H7 (cell line): Measurements from ENCODE around the gene PTPRM. TPM values are rescaled to one million over a fixed set of nuclear protein-coding genes. Genes with fewer than 3 reads are reported as not detected.

Source experiments
- DNase-seq: peaks from one replicate; pipeline ENCODE4 v3.0.0; 2012
- H3K27me3 ChIP-seq: 2 replicates; pipeline ENCODE4 v1.6.0; 2011; ENCODE audit warnings: mild to moderate bottlenecking, low read length; ENCODE audit not compliant: control insufficient read depth, insufficient read depth
- H3K36me3 ChIP-seq: replicated peaks from 2 replicates; pipeline ENCODE4 v1.5.1; 2011; ENCODE audit warnings: low read length; ENCODE audit not compliant: control insufficient read depth, insufficient read depth
- H3K4me3 ChIP-seq: 2 replicates; pipeline ENCODE4 v1.5.1; 2011; ENCODE audit warnings: low read depth, mild to moderate bottlenecking, control low read depth, low read length, moderate library complexity; ENCODE audit not compliant: insufficient read depth
- total RNA-seq: library from RNA; depleted of rRNA; stranded (reverse); fragments of >200 nt; shearing (Covaris generic); gene quantifications from 2 replicates; pipeline ENCODE4 v1.2.3, GENCODE V29; 2014

The PTPRM gene
- total RNA-seq, 1 experiment from 2014 or later, result 14.4 TPM

DNA sequence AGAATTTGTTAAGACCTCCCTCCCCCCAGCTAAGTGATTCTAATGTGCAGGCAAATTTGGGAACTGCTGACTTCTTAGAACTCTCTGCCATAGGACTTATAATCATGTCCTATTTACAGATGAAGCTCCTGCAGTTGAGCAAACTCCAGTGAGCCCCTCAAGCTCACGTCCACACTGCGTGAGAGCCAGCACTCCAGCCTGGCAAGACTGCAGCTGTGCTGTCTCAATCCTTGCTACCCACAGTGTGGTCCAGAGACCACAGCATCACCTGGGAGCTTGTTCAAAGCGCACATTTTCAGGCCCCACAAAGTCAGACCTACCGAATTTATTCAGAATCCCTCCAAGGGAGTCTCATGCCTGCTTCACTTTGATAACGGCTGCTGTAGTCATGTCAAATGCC, 799.0 kb downstream of the PTPRM start:
- H3K4me3 ChIP-seq, result no peak overlapping the region
- no peak for DNase-seq
- no peaks in the 10 kb centered on the region for H3K36me3 ChIP-seq
- no peaks in the 10 kb centered on the region; the same call in 1 of the 2 replicates for H3K27me3 ChIP-seq

DNA sequence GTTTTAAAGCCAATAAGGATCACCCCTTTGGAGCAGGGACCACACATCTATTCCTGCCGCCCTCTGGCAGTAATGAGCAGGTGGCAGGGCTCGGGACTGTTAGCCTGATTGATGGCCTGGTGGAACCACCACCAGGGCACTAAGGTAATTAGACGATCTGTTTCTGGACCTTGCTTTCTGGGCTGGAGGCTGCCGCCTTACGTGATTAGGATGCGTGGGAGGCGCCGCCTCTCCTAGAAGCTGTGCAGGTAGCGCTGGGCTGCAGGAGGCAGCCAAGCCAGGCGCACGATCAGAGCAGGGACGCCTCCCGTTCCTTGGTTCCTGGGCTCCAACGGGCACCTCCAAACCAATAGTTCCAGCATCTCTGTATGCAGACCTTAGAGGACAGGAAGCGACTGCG, 799.5 kb downstream of the PTPRM start:
- DNase-seq, result peak; percentile 59
- no peaks in the 10 kb centered on the region; the same call in 1 of the 2 replicates for H3K27me3 ChIP-seq
- no peak overlapping the region for H3K4me3 ChIP-seq
- no peaks in the 10 kb centered on the region for H3K36me3 ChIP-seq

- H3K4me3 ChIP-seq, result peak overlapping the region; percentile 18; the same call in 1 of the 2 replicates
- H3K36me3 ChIP-seq, result no peaks in the 10 kb centered on the region
- peak; percentile 91 for DNase-seq
- no peaks in the 10 kb centered on the region; the same call in 1 of the 2 replicates for H3K27me3 ChIP-seq
Observed at GRCh38 chr18:8367217-8367988, 800.3 kb downstream of the PTPRM start.

DNA sequence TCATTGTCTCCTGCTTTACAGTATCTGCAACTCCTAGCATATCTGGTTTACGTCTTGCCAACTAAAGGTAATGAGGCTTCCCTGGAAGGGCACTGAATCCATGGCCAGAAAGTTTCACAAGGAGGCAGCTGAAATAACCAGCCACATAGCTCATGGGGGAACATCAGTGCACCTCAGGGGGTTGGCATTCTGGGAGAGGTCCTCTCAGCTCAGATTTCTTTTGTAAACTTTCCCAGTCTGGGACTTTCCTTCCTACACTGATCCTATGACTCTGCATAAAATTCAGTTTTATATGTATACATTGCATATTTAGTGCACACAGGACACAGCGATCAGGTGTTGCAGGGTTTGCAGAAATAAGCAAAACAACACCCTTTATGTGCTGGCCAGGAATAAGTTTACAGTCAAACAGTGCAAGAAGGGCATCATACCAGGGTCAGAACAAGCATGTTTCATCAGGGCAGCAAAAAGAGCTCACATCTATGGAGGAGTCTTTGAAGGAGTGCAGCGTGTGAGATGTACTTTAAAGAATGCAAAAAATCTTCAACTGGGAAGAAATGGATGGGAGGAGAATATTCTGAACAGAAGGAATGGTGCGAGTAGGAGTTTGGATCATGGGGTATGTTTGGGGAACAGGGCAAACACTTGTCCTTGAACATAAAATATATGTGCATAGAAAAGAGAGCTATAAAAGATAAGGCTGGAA, 801.5 kb downstream of the PTPRM start:
- no peaks in the 10 kb centered on the region; the same call in 1 of the 2 replicates for H3K27me3 ChIP-seq
- no peak overlapping the region for H3K4me3 ChIP-seq
- peak; percentile 44 for DNase-seq
- no peaks in the 10 kb centered on the region for H3K36me3 ChIP-seq

GRCh38 chr18:8373486-8373885, 806.4 kb downstream of the PTPRM start:
- H3K4me3 ChIP-seq, result no peak overlapping the region
- no peaks in the 10 kb centered on the region for H3K27me3 ChIP-seq
- no peaks in the 10 kb centered on the region for H3K36me3 ChIP-seq
- no peak for DNase-seq

DNA sequence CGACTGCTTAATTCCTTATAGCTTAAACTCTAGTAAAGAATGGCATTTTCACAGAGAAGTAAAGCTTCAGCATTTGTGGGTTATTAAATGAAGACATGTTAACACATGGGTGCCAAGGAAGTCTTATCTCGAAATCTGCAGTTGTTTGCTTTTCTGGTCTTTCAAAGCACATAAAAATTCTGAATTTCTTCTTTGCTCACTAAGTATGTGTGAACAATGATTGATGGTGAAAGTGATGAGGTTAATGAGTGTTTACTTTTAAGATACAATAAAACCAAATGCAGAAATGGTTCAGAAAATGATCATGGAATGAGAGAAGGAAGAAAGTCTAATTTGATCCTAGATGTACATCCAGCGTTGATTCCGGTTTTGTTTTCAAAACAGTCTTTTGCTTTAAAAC, 807.6 kb downstream of the PTPRM start:
- DNase-seq, result no peak
- H3K27me3 ChIP-seq, result no peaks in the 10 kb centered on the region
- H3K4me3 ChIP-seq, result no peak overlapping the region
- H3K36me3 ChIP-seq, result no peaks in the 10 kb centered on the region

DNA sequence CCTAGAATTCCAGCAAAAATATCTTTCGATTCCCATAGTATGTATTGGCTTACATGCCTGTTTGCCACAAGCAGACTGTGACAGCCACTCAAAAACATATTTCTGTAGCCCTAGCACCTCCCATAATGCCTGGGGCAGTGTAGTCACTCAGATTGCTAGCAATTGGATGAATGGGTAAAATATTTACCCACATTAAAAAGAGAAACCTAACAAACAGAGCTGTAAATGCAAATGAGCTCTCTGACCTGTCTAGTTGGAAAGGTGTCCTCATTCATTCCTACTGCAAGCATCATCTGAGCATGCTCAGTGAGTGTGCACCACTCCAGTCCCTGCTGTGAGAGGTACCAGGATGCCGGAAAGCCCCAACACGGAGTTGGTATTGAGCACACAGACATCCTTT, 808.1 kb downstream of the PTPRM start:
- no peak for DNase-seq
- Histone ChIP-seq H3K27me3 (no peaks in the 10 kb centered on the region), H3K4me3 (no peak overlapping the region), H3K36me3 (no peaks in the 10 kb centered on the region)

DNA sequence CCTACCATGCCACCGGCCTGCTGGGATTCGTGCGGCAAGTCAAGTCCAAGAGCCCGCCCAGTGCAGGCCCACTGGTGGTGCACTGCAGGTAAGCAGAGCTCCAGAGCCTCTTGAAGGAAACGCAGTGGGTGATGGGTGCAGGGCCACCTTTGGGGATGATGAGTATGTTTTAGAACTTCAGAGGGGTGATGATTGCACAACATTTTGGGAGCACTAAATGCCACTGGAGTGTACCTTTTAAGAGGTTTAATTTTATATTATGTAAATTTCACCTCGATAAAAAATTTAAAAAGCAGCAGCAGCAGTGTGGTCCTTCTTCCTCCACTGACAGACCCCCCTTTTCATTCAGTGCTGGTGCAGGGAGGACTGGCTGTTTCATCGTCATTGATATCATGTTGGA, 809.0 kb downstream of the PTPRM start:
- no peaks in the 10 kb centered on the region for H3K36me3 ChIP-seq
- no peaks in the 10 kb centered on the region for H3K27me3 ChIP-seq
- DNase-seq, result no peak
- H3K4me3 ChIP-seq, result no peak overlapping the region

DNA sequence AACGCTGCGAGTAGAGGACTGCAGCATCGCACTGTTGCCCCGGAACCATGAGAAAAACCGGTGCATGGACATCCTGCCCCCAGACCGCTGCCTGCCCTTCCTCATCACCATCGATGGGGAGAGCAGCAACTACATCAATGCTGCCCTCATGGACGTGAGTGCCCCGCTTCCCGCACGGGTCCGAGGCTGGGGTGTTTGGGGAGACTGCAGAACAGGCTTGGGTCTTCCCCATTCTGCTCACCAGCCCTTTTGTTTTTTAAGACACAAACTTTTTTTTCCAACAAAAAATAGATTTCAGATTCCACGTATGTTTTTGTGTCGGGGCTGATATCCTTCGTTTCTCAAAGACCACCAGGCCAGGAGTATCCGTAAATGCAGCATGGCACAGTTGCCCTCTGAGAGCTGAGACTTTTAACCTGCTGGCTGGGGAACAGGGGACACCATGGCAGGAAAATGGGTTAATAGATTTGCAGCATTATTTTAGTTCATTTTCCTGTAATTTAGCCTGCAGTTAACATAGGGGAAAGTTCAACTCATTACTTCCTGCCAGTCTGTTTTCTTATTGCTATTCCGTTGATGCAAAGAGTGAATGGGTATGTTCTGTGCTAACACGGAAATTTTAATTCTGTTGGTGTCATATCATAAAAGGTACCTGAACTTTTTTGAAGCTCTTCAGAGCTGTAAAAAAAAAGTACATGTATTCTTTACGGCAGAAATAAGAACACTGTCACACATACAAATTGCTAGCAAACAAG, 812.2 kb downstream of the PTPRM start:
- Histone ChIP-seq H3K36me3 (no peaks in the 10 kb centered on the region), H3K27me3 (no peaks in the 10 kb centered on the region), H3K4me3 (no peak overlapping the region)
- no peak for DNase-seq

- Histone ChIP-seq H3K36me3 (no peaks in the 10 kb centered on the region), H3K27me3 (no peaks in the 10 kb centered on the region), H3K4me3 (no peak overlapping the region)
- no peak for DNase-seq
Observed at GRCh38 chr18:8380006-8380405, 812.9 kb downstream of the PTPRM start.

- Histone ChIP-seq H3K36me3 (no peaks in the 10 kb centered on the region), H3K4me3 (no peak overlapping the region), H3K27me3 (no peaks in the 10 kb centered on the region)
- DNase-seq, result no peak
Observed at GRCh38 chr18:8380926-8381325, 813.8 kb downstream of the PTPRM start.

GRCh38 chr18:8381821-8382459, 814.8 kb downstream of the PTPRM start:
- DNase-seq, result no peak
- no peaks in the 10 kb centered on the region for H3K36me3 ChIP-seq
- no peaks in the 10 kb centered on the region for H3K27me3 ChIP-seq
- H3K4me3 ChIP-seq, result no peak overlapping the region

DNA sequence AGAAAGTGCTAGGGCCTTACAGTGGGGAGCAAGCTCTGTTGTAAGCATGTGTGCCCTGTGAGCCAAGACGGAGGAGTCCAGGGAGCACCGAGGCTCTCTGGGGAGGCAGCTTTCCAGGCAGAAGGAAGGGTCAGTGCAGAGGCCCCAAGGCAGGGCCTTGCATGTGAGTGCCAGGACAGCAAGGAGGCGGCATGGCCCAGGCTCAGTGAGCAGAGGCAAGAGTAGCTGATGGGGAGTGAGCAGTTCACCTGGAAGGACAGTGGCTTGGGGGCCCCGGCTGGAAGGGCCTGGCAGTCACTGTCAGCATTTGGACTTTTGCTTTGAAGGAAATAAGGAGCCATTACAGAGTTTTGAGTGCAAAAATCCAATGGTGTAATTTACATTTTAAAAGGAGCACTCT, 818.3 kb downstream of the PTPRM start:
- Histone ChIP-seq H3K27me3 (no peaks in the 10 kb centered on the region), H3K4me3 (no peak overlapping the region), H3K36me3 (no peaks in the 10 kb centered on the region)
- DNase-seq, result no peak

DNA sequence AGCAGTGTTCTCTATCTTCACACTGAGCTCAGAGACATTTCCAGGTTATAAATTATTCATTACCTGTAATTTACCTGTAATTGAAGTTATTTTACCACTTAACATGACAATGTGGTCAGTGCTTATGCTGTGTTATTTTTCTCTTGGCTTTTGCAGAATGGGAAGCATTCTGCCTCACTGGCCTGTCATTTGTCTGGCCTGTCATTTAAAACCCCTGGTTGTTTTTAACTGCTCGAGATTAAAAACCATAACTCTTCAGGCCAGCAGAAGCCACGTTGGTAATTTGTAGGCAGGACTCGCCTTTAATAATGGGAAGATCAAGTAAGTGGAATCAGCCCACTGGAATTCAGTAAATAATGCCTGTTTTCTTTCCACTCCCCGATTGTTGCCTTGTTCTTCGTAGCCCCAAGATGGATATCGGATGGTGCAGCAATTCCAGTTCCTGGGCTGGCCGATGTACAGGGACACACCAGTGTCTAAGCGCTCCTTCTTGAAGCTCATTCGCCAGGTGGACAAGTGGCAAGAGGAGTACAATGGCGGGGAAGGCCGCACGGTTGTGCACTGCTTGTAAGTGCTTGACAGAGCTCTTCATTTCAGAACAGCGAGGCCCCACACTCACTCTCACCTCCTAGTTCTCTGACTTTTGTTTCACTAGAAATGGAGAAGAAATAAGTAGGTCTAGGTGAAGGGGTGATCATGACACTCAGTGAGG, 819.7 kb downstream of the PTPRM start:
- Histone ChIP-seq H3K4me3 (no peak overlapping the region), H3K36me3 (no peaks in the 10 kb centered on the region), H3K27me3 (no peaks in the 10 kb centered on the region)
- no peak for DNase-seq
